HCT116 (cell line): ENCODE results near the gene FSIP1. TPM values are rescaled to one million over a fixed set of nuclear protein-coding genes. Genes with fewer than 3 reads are reported as not detected.

Experiments
- ATAC-seq: fragments of 200-7000 bp; cut with Tn5 transposase; 2 replicates; pipeline ENCODE4 v1.9.1; 2020; ENCODE audit warnings: mild to moderate bottlenecking, moderate library complexity
- BruUV-seq: library from RNA; stranded (reverse); fragments of 400-500 nt; replicated peaks from 2 replicates; lab custom pipeline; 2021; lab: Mats Ljungman, UMichigan
- CTCF ChIA-PET: fragments of 300-600 bp; sonication (Branson Sonifier 250); formaldehyde crosslinking; loops from one replicate; lab custom pipeline; 2021; ENCODE audit warnings: antibody characterized with exemption; lab: Charles Lee
- POLR2A ChIA-PET: fragments of 300-600, 350-600 bp; sonication (Branson Sonifier 250); formaldehyde crosslinking; loops from one replicate; lab custom pipeline; 2021; ENCODE audit warnings: antibody characterized with exemption; lab: Charles Lee
- RAD21 ChIA-PET, 2 experiments: fragments of 300-600 bp; sonication (Branson Sonifier 250); formaldehyde crosslinking; loops; one replicate each; lab custom pipeline; 2023; ENCODE audit warnings: low total read pairs in 2 of 2; ENCODE audit not compliant: uncharacterized antibody in 2 of 2, unreplicated experiment in 2 of 2, low non-redundant PET in 1 of 2; lab: Charles Lee
- DNase-seq: peaks from one replicate; pipeline ENCODE4 v3.0.0-alpha.2; 2010; ENCODE audit warnings: low read depth, low spot score
- H2AFZ ChIP-seq: fragments of 200-600 bp; shearing (Covaris generic), sonication (generic); 2 replicates; pipeline ENCODE4 v1.6.1; 2017; ENCODE audit warnings: low read depth, mixed run types, mixed read lengths, antibody characterized with exemption, low read length; ENCODE audit not compliant: poor library complexity, severe bottlenecking
- H3K27ac ChIP-seq: 2 replicates; pipeline ENCODE4 v1.5.1; 2012; ENCODE audit warnings: low read depth, low read length
- H3K27me3 ChIP-seq: fragments of 200-600 bp; sonication (generic); 2 replicates; pipeline ENCODE4 v1.6.1; 2016; ENCODE audit warnings: mixed run types, low read length, mixed read lengths; ENCODE audit not compliant: insufficient read depth
- H3K36me3 ChIP-seq, 2 experiments: fragments of 200-500 bp in 1 of 2; fragments of 200-600 bp in 1 of 2; sonication (Bioruptor generic) in 1 of 2; sonication (generic) in 1 of 2; 2 replicates each; pipeline versions ENCODE4 v1.5.1 to v1.6.1; 2014 to 2016; ENCODE audit warnings: low read length in 2 of 2, inconsistent platforms in 1 of 2, mixed read lengths in 1 of 2, mixed run types in 1 of 2; ENCODE audit not compliant: insufficient read depth in 2 of 2, control insufficient read depth in 1 of 2
- H3K4me1 ChIP-seq, 2 experiments: fragments of 200-600 bp in 1 of 2; sonication (generic) in 1 of 2; 2 replicates each; pipeline versions ENCODE4 v1.5.1 to v1.6.1; 2012 to 2017; ENCODE audit warnings: low read length in 2 of 2, inconsistent platforms in 1 of 2, mild to moderate bottlenecking in 1 of 2, mixed read lengths in 1 of 2, mixed run types in 1 of 2, moderate library complexity in 1 of 2; ENCODE audit not compliant: insufficient read depth in 2 of 2, control insufficient read depth in 1 of 2
- H3K4me2 ChIP-seq: fragments of 200-600 bp; sonication (generic); 2 replicates; pipeline ENCODE4 v1.6.1; 2017; ENCODE audit warnings: mixed run types, low read length, mixed read lengths
- H3K4me3 ChIP-seq, 2 experiments: fragments of 200-600 bp in 1 of 2; sonication (generic) in 1 of 2; replicated peaks in 1 of 2; 2 replicates each; pipeline ENCODE4 v1.5.1; 2011 to 2016; ENCODE audit warnings: low read length in 2 of 2, control low read depth in 1 of 2, low read depth in 1 of 2, mild to moderate bottlenecking in 1 of 2, mixed read lengths in 1 of 2, mixed run types in 1 of 2
- H3K79me2 ChIP-seq: fragments of 200-600 bp; sonication (generic); 2 replicates; pipeline ENCODE4 v1.6.1; 2017; ENCODE audit warnings: mild to moderate bottlenecking, mixed run types, low read length, moderate library complexity, mixed read lengths; ENCODE audit not compliant: insufficient read depth
- H3K9ac ChIP-seq: fragments of 200-600 bp; sonication (generic); 2 replicates; pipeline ENCODE4 v1.6.1; 2016; ENCODE audit warnings: low read length, mixed read lengths
- H3K9me2 ChIP-seq: fragments of 200-600 bp; sonication (generic), shearing (Covaris generic); 2 replicates; pipeline ENCODE4 v1.6.1; 2017; ENCODE audit warnings: mixed run types, mild to moderate bottlenecking, moderate library complexity; ENCODE audit not compliant: insufficient read depth
- H3K9me3 ChIP-seq, 2 experiments: fragments of 200-500 bp in 1 of 2; fragments of 200-600 bp in 1 of 2; sonication (Bioruptor generic) in 1 of 2; sonication (generic) in 1 of 2; 2 replicates each; pipeline ENCODE4 v1.6.1; 2014 to 2017; ENCODE audit warnings: low read length in 2 of 2, mixed read lengths in 2 of 2, inconsistent platforms in 1 of 2, low read depth in 1 of 2, mild to moderate bottlenecking in 1 of 2, mixed run types in 1 of 2, moderate library complexity in 1 of 2; ENCODE audit not compliant: control insufficient read depth in 1 of 2, insufficient read depth in 1 of 2
- H4K20me1 ChIP-seq: fragments of 200-600 bp; sonication (generic), shearing (Covaris generic); 2 replicates; pipeline ENCODE4 v1.6.1; 2017; ENCODE audit warnings: mixed run types, mild to moderate bottlenecking, moderate library complexity; ENCODE audit not compliant: insufficient read depth
- FOSL1 ChIP-seq: IDR thresholded peaks from 2 replicates; pipeline ENCODE4 v1.6.1; 2012; ENCODE audit warnings: low read depth
- POLR2A ChIP-seq: IDR thresholded peaks from 2 replicates; pipeline ENCODE4 v1.7.0; 2011; ENCODE audit warnings: borderline replicate concordance; ENCODE audit not compliant: insufficient read depth, insufficient read length; ENCODE audit errors: extremely low read depth
- POLR2AphosphoS5 ChIP-seq: IDR thresholded peaks from 2 replicates; pipeline ENCODE4 v1.6.1; 2011; ENCODE audit warnings: mild to moderate bottlenecking, low read depth, low read length, moderate library complexity
- RAD21 ChIP-seq: IDR thresholded peaks from 2 replicates; pipeline ENCODE4 v1.6.1; 2012; ENCODE audit warnings: low read depth, mild to moderate bottlenecking
- SP1 ChIP-seq: IDR thresholded peaks from 2 replicates; pipeline ENCODE4 v1.6.1; 2012; ENCODE audit warnings: low read depth
- TCF7L2 ChIP-seq: IDR thresholded peaks from 2 replicates; pipeline ENCODE4 v1.7.0; 2011; ENCODE audit warnings: borderline replicate concordance, inconsistent platforms; ENCODE audit not compliant: insufficient read depth, insufficient read length; ENCODE audit errors: extremely low read depth
- intact Hi-C: fragments of 100-400 bp; cut with micrococcal nuclease; formaldehyde crosslinking; loops from 2 replicates; pipeline ENCODE4 v1.10.0; 2022
- total RNA-seq: library from RNA; stranded (reverse); gene quantifications from one replicate; pipeline ENCODE4 v1.2.1, GENCODE V29; 2021; ENCODE audit not compliant: unreplicated experiment
- TF ChIP-seq, protein P1 (sequence below): IDR thresholded peaks from 2 replicates; pipeline ENCODE4 v1.6.1; 2012

Gene FSIP1
- total RNA-seq, 1 experiment from 2014 or later: 0.42 TPM

DNA sequence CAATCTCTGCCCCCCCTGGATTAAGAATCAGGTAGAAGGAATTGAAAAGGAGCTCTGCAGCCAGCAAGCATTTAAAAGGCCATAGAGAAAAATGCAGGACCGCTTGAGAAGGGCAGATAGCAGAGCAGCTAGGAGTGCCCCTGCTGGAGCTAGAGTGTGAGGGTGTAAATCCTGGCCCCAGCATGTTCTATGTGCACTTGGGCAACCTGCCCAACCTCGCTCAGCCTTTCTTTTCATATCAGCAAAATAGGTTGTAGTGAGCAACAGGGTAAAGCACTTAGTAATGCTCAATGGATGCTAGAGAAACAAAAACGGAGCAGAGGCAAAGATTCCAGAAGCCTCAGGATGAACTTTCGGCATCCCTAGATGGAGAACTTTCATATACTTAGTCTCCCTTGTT, 226.8 kb downstream of the FSIP1 start:
- Histone ChIP-seq H3K79me2 (no peaks in the 10 kb centered on the region), H2AFZ (no peak overlapping the region), H3K36me3 (no peaks in the 10 kb centered on the region), H3K27me3 (no peaks in the 10 kb centered on the region), H3K4me3 (no peak overlapping the region), H3K9me2 (no peaks in the 10 kb centered on the region), H3K4me2 (no peak overlapping the region), H3K27ac (no peak overlapping the region), H3K9ac (no peak overlapping the region), H4K20me1 (no peaks in the 10 kb centered on the region), H3K4me1 (no peaks in the 10 kb centered on the region), H3K9me3 (no peaks in the 10 kb centered on the region)
- RAD21 ChIA-PET: no interaction called here
- ATAC-seq (no peak), DNase-seq (no peak)
- POLR2A ChIA-PET: no interaction called here
- intact Hi-C loops: no loop called here
- BruUV-seq: no TSS peak
- no peak for TF ChIP-seq SP1
- CTCF ChIA-PET: interaction anchor here (1.8 kb wide), 1 partner anchor 24 kb away, joined by 7 read pairs; the partner anchor contains the start of gene THBS1

DNA sequence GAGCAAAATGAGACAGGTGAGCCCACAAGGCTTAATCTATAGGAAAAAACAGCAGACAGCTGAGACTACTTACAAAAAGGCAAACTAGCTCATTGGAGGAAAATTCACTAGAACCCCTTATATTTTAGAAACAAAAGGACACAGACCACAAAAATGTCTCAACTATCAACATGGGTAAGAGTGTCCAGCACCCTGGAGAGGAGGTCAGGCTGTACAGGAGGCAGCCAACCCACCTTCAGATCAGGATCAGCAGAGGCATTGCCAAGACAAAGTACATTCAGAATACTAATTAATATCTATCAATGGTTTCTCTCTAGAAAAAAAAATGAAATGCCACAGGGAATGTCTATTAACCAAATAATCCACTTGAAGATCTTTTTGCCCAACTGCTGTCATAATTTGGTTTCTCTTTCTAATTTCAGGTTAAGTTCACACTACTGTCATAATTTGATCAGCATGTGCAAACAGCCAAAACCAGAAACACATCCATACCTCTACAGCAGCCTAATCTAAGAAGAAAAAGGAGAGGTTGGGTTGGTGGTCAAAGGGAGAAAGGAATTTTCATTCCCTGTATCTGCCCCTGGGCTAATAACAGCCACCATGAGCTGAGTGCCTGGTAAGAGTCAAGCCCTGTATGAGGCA, 227.8 kb downstream of the FSIP1 start:
- ChIA-PET POLR2A (no interaction called here), RAD21 (no interaction called here), CTCF (interaction anchor here (1.8 kb wide), 1 partner anchor 25 kb away, joined by 7 read pairs; the partner anchor contains the start of gene THBS1)
- DNase-seq: no peak
- no peaks in the 10 kb centered on the region for H3K9me2 ChIP-seq
- no peaks in the 10 kb centered on the region for H3K9me3 ChIP-seq
- H3K4me1 ChIP-seq: no peaks in the 10 kb centered on the region
- intact Hi-C loops: no loop called here
- H3K36me3 ChIP-seq: no peaks in the 10 kb centered on the region
- no peak for ATAC-seq
- H3K9ac ChIP-seq: no peak overlapping the region
- H3K27me3 ChIP-seq: no peaks in the 10 kb centered on the region
- no TSS peak for BruUV-seq
- no peak overlapping the region for H3K4me3 ChIP-seq
- no peaks in the 10 kb centered on the region for H4K20me1 ChIP-seq
- H2AFZ ChIP-seq: no peak overlapping the region
- TF ChIP-seq FOSL1: no peak
- TF ChIP-seq RAD21: no peak
- no peak for TF ChIP-seq POLR2A
- TF ChIP-seq, protein P1, sequence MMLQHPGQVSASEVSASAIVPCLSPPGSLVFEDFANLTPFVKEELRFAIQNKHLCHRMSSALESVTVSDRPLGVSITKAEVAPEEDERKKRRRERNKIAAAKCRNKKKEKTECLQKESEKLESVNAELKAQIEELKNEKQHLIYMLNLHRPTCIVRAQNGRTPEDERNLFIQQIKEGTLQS: no peak
- no peak for TF ChIP-seq TCF7L2
- no peak for TF ChIP-seq POLR2AphosphoS5
- H3K27ac ChIP-seq: no peak overlapping the region
- no peak overlapping the region for H3K4me2 ChIP-seq
- no peaks in the 10 kb centered on the region for H3K79me2 ChIP-seq
